Measurements from ENCODE around the gene TASP1.
"Not testable (repeated sequence)": the region's sequence is repeated elsewhere in the genome, so short reads cannot be mapped to it uniquely, and the experiment has no call there.

- not testable (repeated sequence) for TF ChIP-seq CTCF (IDR thresholded peaks at IDR 0.05; ENCODE audit: insufficient read depth, low read length, poor library complexity, severe bottlenecking); EZH2phosphoT487 (conservative IDR thresholded peaks at IDR 0.05; ENCODE audit: low read length)
Observed at GRCh38 chr20:13380497-13381229, 258.1 kb downstream of the TASP1 start.
